ENCODE results near the gene ARHGAP15. TPM values are rescaled to one million over a fixed set of nuclear protein-coding genes. Genes with fewer than 3 reads are reported as not detected.
"Not testable (repeated sequence)": the region's sequence is repeated elsewhere in the genome, so short reads cannot be mapped to it uniquely, and the experiment has no call there.

The ARHGAP15 gene
- total RNA-seq, 1 experiment from 2014 or later = 0.41 TPM

DNA sequence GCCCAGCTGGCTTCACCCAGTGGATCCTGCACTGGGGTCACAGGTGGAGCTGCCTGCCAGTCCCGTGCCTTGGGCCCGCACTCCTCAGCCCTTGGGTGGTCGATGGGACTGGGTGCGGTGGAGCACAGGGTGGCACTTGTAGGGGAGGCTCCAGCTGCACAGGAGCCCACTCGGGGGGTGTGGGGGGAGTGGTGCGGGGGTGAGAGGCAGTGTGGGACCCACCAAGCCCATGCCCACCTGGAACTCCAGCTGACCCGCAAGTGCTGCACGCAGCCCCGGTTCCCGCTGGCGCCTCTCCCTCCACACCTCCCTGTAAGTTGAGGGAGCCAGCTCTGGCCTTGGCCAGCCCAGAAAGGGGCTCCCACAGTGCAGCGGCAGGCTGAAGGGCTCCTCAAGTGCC lies 39.7 kb upstream of the ARHGAP15 start:
- ATAC-seq; H3K36me3 ChIP-seq (ENCODE audit: control insufficient read depth, insufficient read depth, low read length); POLR2A ChIA-PET; BruUV-seq (replicated peaks); H3K27me3 ChIP-seq (ENCODE audit: control insufficient read depth, insufficient read depth, low read length); DNase-seq (ENCODE audit: low read depth, low spot score); CTCF ChIA-PET; H3K4me1 ChIP-seq (ENCODE audit: control insufficient read depth, insufficient read depth, low read length); H3K27ac ChIP-seq (ENCODE audit: low read length); intact Hi-C loops (cut with micrococcal nuclease; ENCODE audit: unreplicated experiment); in situ Hi-C loops (cut with HindIII; ENCODE audit: low pct_unique_long_range_greater_than_20kb, low sequenced_read_pairs); H3K4me3 ChIP-seq (ENCODE audit: low read depth in 2 of 2, low read length in 2 of 2); H3K9me3 ChIP-seq (ENCODE audit: control insufficient read depth, insufficient read depth, low read depth, low read length): not testable (repeated sequence)

- in situ Hi-C loops (cut with HindIII; ENCODE audit: low pct_unique_long_range_greater_than_20kb, low sequenced_read_pairs) (no loop called here), intact Hi-C loops (cut with micrococcal nuclease; ENCODE audit: unreplicated experiment) (loop anchor here (1.0 kb wide), 1 partner anchor 148 kb away; no protein-coding TSS in a partner anchor)
- ATAC-seq = peak; percentile 85
- H3K4me1 ChIP-seq (ENCODE audit: control insufficient read depth, insufficient read depth, low read length) = no peaks in the 10 kb centered on the region
- no peaks in the 10 kb centered on the region; the same call in 1 of the 2 replicates for H3K27me3 ChIP-seq (ENCODE audit: control insufficient read depth, insufficient read depth, low read length)
- no TSS peak for BruUV-seq (replicated peaks)
- H3K36me3 ChIP-seq (ENCODE audit: control insufficient read depth, insufficient read depth, low read length) = no peaks in the 10 kb centered on the region
- no peak overlapping the region for H3K27ac ChIP-seq (ENCODE audit: low read length)
- POLR2A ChIA-PET = no interaction called here
- DNase-seq (ENCODE audit: low read depth, low spot score) = peak; percentile 43
- peak; percentile 82 for TF ChIP-seq CTCF (IDR thresholded peaks at IDR 0.05)
- TF ChIP-seq, protein P1, sequence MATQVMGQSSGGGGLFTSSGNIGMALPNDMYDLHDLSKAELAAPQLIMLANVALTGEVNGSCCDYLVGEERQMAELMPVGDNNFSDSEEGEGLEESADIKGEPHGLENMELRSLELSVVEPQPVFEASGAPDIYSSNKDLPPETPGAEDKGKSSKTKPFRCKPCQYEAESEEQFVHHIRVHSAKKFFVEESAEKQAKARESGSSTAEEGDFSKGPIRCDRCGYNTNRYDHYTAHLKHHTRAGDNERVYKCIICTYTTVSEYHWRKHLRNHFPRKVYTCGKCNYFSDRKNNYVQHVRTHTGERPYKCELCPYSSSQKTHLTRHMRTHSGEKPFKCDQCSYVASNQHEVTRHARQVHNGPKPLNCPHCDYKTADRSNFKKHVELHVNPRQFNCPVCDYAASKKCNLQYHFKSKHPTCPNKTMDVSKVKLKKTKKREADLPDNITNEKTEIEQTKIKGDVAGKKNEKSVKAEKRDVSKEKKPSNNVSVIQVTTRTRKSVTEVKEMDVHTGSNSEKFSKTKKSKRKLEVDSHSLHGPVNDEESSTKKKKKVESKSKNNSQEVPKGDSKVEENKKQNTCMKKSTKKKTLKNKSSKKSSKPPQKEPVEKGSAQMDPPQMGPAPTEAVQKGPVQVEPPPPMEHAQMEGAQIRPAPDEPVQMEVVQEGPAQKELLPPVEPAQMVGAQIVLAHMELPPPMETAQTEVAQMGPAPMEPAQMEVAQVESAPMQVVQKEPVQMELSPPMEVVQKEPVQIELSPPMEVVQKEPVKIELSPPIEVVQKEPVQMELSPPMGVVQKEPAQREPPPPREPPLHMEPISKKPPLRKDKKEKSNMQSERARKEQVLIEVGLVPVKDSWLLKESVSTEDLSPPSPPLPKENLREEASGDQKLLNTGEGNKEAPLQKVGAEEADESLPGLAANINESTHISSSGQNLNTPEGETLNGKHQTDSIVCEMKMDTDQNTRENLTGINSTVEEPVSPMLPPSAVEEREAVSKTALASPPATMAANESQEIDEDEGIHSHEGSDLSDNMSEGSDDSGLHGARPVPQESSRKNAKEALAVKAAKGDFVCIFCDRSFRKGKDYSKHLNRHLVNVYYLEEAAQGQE (IDR thresholded peaks at IDR 0.05; ENCODE audit: insufficient read depth in 1 of 2, low read depth in 2 of 2, low read length in 1 of 2) = no peak
- no peak overlapping the region for H3K4me3 ChIP-seq (ENCODE audit: low read depth in 2 of 2, low read length in 2 of 2)
- no peaks in the 10 kb centered on the region for H3K9me3 ChIP-seq (ENCODE audit: control insufficient read depth, insufficient read depth, low read depth, low read length)
- CTCF ChIA-PET = interaction anchor here (1.2 to 1.3 kb wide), 2 partner anchors 112 to 148 kb away, joined by 6 read pairs; no protein-coding TSS in a partner anchor
Observed at GRCh38 chr2:143110758-143111428, 18.3 kb upstream of the ARHGAP15 start.

GRCh38 chr2:143117225-143117624 lies 12.0 kb upstream of the ARHGAP15 start:
- Histone ChIP-seq H3K27ac (ENCODE audit: low read length) (no peak overlapping the region), H3K27me3 (ENCODE audit: control insufficient read depth, insufficient read depth, low read length) (no peaks in the 10 kb centered on the region), H3K9me3 (ENCODE audit: control insufficient read depth, insufficient read depth, low read depth, low read length) (no peaks in the 10 kb centered on the region), H3K36me3 (ENCODE audit: control insufficient read depth, insufficient read depth, low read length) (no peaks in the 10 kb centered on the region), H3K4me3 (ENCODE audit: low read depth in 2 of 2, low read length in 2 of 2) (no peak overlapping the region), H3K4me1 (ENCODE audit: control insufficient read depth, insufficient read depth, low read length) (no peaks in the 10 kb centered on the region)
- ATAC-seq = no peak
- DNase-seq (ENCODE audit: low read depth, low spot score) = no peak
- intact Hi-C loops (cut with micrococcal nuclease; ENCODE audit: unreplicated experiment) = no loop called here
- TF ChIP-seq CTCF (IDR thresholded peaks at IDR 0.05) (no peak), POLR2AphosphoS5 (IDR thresholded peaks at IDR 0.05; ENCODE audit: low read depth, low read length) (no peak), TCF7L2 (IDR thresholded peaks at IDR 0.05; ENCODE audit: low read depth, low read length) (no peak)
- TF ChIP-seq, protein P1 (IDR thresholded peaks at IDR 0.05; ENCODE audit: insufficient read depth in 1 of 2, low read depth in 2 of 2, low read length in 1 of 2) = no peak
- CTCF ChIA-PET = no interaction called here
- POLR2A ChIA-PET = no interaction called here
- BruUV-seq (replicated peaks) = no TSS peak
- in situ Hi-C loops (cut with HindIII; ENCODE audit: low pct_unique_long_range_greater_than_20kb, low sequenced_read_pairs) = no loop called here
